Bronchial epithelial cell (primary cell): ENCODE measurements around the gene TCOF1. TPM values are rescaled to one million over a fixed set of nuclear protein-coding genes. Genes with fewer than 3 reads are reported as not detected.
A peak's percentile ranks its signal among the peaks of the same experiment; 100 is the strongest.

Experiments used
- DNase-seq: peaks from one replicate; pipeline ENCODE4 v3.0.0-alpha.2; 2010; ENCODE audit warnings: low read depth
- FAIRE-seq: peaks from 2 replicates; lab custom pipeline; 2011; peaks lifted over from hg19 to GRCh38; lab: Jason Lieb, UNC
- H3K27me3 ChIP-seq: 2 replicates; pipeline ENCODE4 v1.5.1; 2011; ENCODE audit warnings: low read length; ENCODE audit not compliant: control insufficient read depth, insufficient read depth
- H3K36me3 ChIP-seq: 2 replicates; pipeline ENCODE4 v1.5.1; 2011; ENCODE audit warnings: low read length; ENCODE audit not compliant: control insufficient read depth, insufficient read depth
- H3K4me3 ChIP-seq: 2 replicates; pipeline ENCODE4 v1.5.1; 2011; ENCODE audit warnings: mild to moderate bottlenecking, low read depth, low read length, control low read depth
- CTCF ChIP-seq: IDR thresholded peaks from 2 replicates; pipeline ENCODE4 v1.5.1; 2011; ENCODE audit warnings: mild to moderate bottlenecking, moderate library complexity, low read length, control low read depth, inconsistent platforms; ENCODE audit not compliant: insufficient read depth, severe bottlenecking
- total RNA-seq: library from RNA; depleted of rRNA; stranded (reverse); fragments of >200 nt; gene quantifications from 2 replicates; pipeline ENCODE4 v1.2.1, GENCODE V29; 2014

Gene TCOF1
- total RNA-seq, 1 donor from 2014 or later, result 9.0 TPM

DNA sequence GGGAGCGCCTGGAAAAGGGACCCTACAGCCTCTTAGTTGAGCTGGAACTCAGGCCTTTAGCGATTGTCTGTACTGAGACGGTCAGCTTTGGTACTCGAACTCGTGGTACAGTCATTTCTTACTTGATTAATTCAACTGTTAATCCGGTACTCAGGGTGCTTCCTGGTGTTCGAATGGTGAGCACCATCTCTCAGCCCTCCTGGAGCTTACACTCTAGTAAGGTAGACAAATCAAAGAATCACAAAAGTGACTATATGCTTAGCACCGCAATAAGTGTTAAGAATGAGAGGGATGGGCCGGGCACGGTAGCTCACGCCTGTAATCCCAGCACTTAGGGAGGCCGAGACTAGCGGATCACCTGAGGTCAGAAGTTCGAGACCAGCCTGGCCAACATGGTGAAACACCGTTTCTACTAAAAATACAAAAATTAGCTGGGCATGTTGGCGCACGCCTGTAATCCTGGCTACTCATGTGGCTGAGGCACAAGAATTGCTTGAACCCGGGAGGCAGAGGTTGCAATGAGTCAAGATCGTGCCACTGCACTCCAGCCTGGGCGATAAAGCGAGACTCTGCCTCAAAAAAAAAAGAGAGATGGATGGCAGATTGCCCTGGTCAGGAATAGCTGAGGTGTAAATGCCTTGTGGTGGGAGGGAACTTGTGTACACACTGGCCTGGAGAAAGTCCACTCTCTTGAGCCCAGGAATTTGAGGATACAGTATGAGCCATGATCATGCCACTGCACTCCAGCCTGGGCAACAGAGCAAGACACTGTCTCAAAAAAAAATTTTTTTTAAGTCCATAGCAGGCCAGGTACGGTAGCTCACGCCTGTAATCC, 981 bp downstream of the TCOF1 start:
- DNase-seq, result peak; percentile 54
- no peak for FAIRE-seq
- peaks cover 14% of the 10 kb centered on the region for H3K36me3 ChIP-seq
- no peak for TF ChIP-seq CTCF
- peak overlapping the region; percentile 65 for H3K4me3 ChIP-seq
- H3K27me3 ChIP-seq, result no peaks in the 10 kb centered on the region

GRCh38 chr5:150361301-150361700, 3.8 kb downstream of the TCOF1 start:
- FAIRE-seq, result no peak
- Histone ChIP-seq H3K36me3 (peaks cover 16% of the 10 kb centered on the region), H3K4me3 (no peak overlapping the region), H3K27me3 (no peaks in the 10 kb centered on the region)
- DNase-seq, result no peak
- no peak for TF ChIP-seq CTCF

DNA sequence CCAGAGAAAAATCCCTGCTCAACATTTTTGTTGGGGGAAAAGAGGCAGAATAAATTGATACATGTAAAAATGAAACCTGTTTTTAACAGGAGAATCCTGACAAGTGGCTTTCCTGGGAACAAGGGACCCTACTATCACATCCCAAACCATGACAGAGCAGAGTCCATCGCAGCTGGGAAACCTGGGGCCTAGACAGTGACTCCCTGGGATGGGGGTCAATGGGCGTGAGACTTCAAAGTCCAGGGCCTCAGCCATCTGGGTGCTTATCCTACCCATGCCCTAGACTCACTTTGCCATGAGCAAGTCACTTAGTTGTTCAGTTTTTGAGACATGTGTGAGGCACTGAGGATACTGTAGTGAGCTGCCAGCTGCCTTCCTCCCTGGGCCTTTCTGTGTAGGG, 5.7 kb downstream of the TCOF1 start:
- FAIRE-seq (no peak), DNase-seq (no peak)
- no peaks in the 10 kb centered on the region for H3K27me3 ChIP-seq
- no peak overlapping the region for H3K4me3 ChIP-seq
- TF ChIP-seq CTCF, result no peak
- H3K36me3 ChIP-seq, result peaks cover 24% of the 10 kb centered on the region

- Histone ChIP-seq H3K27me3 (no peaks in the 10 kb centered on the region), H3K4me3 (no peak overlapping the region), H3K36me3 (peaks cover 28% of the 10 kb centered on the region)
- TF ChIP-seq CTCF, result no peak
- DNase-seq, result no peak
- no peak for FAIRE-seq
Measured at GRCh38 chr5:150364004-150364403, 6.5 kb downstream of the TCOF1 start.

GRCh38 chr5:150368526-150368925, 11.0 kb downstream of the TCOF1 start:
- no peak for DNase-seq

More at GRCh38 chr5:150368526-150368925, 11.0 kb downstream of the TCOF1 start:
- no peak for TF ChIP-seq CTCF
- Histone ChIP-seq H3K36me3 (peaks cover 35% of the 10 kb centered on the region), H3K4me3 (no peak overlapping the region), H3K27me3 (no peaks in the 10 kb centered on the region)
- FAIRE-seq, result no peak
